ENCODE results near the gene IKZF2. TPM values are rescaled to one million over a fixed set of nuclear protein-coding genes. Genes with fewer than 3 reads are reported as not detected.

Gene IKZF2
- total RNA-seq, 1 experiment from 2014 or later = 0.14 TPM

- no peak for DNase-seq (ENCODE audit: low read depth)
- in situ Hi-C loops (cut with HindIII; ENCODE audit: low pct_unique_long_range_greater_than_20kb, low sequenced_read_pairs) = no loop called here
Observed at GRCh38 chr2:213016984-213017351, 134.4 kb downstream of the IKZF2 start.

- in situ Hi-C loops (cut with HindIII; ENCODE audit: low pct_unique_long_range_greater_than_20kb, low sequenced_read_pairs) = no loop called here
- DNase-seq (ENCODE audit: low read depth) = no peak
Observed at GRCh38 chr2:213016166-213016983, 135.0 kb downstream of the IKZF2 start.

GRCh38 chr2:213015387-213016165 is 135.8 kb downstream of the IKZF2 start:
- in situ Hi-C loops (cut with HindIII; ENCODE audit: low pct_unique_long_range_greater_than_20kb, low sequenced_read_pairs) = no loop called here
- no peak for DNase-seq (ENCODE audit: low read depth)

- in situ Hi-C loops (cut with HindIII; ENCODE audit: low pct_unique_long_range_greater_than_20kb, low sequenced_read_pairs) = no loop called here
- DNase-seq (ENCODE audit: low read depth) = no peak
Observed at GRCh38 chr2:213013979-213014378, 137.4 kb downstream of the IKZF2 start.

- no peak for DNase-seq (ENCODE audit: low read depth)
- in situ Hi-C loops (cut with HindIII; ENCODE audit: low pct_unique_long_range_greater_than_20kb, low sequenced_read_pairs) = no loop called here
Observed at GRCh38 chr2:213011505-213011904, 139.9 kb downstream of the IKZF2 start.

- DNase-seq (ENCODE audit: low read depth) = no peak
- in situ Hi-C loops (cut with HindIII; ENCODE audit: low pct_unique_long_range_greater_than_20kb, low sequenced_read_pairs) = no loop called here
Observed at GRCh38 chr2:213010106-213010779, 141.2 kb downstream of the IKZF2 start.

GRCh38 chr2:213007290-213007838 is 144.0 kb downstream of the IKZF2 start:
- no peak for DNase-seq (ENCODE audit: low read depth)
- in situ Hi-C loops (cut with HindIII; ENCODE audit: low pct_unique_long_range_greater_than_20kb, low sequenced_read_pairs) = no loop called here

GRCh38 chr2:213004197-213004821 is 147.1 kb downstream of the IKZF2 start:
- no peak for DNase-seq (ENCODE audit: low read depth)
- in situ Hi-C loops (cut with HindIII; ENCODE audit: low pct_unique_long_range_greater_than_20kb, low sequenced_read_pairs) = no loop called here

GRCh38 chr2:213002383-213002782 is 149.0 kb downstream of the IKZF2 start:
- in situ Hi-C loops (cut with HindIII; ENCODE audit: low pct_unique_long_range_greater_than_20kb, low sequenced_read_pairs) = no loop called here
- DNase-seq (ENCODE audit: low read depth) = no peak

GRCh38 chr2:213001297-213001910 is 150.0 kb downstream of the IKZF2 start:
- DNase-seq (ENCODE audit: low read depth) = no peak
- in situ Hi-C loops (cut with HindIII; ENCODE audit: low pct_unique_long_range_greater_than_20kb, low sequenced_read_pairs) = no loop called here

- DNase-seq (ENCODE audit: low read depth) = no peak
- in situ Hi-C loops (cut with HindIII; ENCODE audit: low pct_unique_long_range_greater_than_20kb, low sequenced_read_pairs) = no loop called here
Observed at GRCh38 chr2:212998626-212999359, 152.6 kb downstream of the IKZF2 start.

GRCh38 chr2:212997526-212998020 is 153.8 kb downstream of the IKZF2 start:
- in situ Hi-C loops (cut with HindIII; ENCODE audit: low pct_unique_long_range_greater_than_20kb, low sequenced_read_pairs) = no loop called here
- DNase-seq (ENCODE audit: low read depth) = no peak

- no peak for DNase-seq (ENCODE audit: low read depth)
- in situ Hi-C loops (cut with HindIII; ENCODE audit: low pct_unique_long_range_greater_than_20kb, low sequenced_read_pairs) = no loop called here
Observed at GRCh38 chr2:212995920-212996319, 155.5 kb downstream of the IKZF2 start.

GRCh38 chr2:212994976-212995375 is 156.4 kb downstream of the IKZF2 start:
- in situ Hi-C loops (cut with HindIII; ENCODE audit: low pct_unique_long_range_greater_than_20kb, low sequenced_read_pairs) = no loop called here
- DNase-seq (ENCODE audit: low read depth) = no peak

GRCh38 chr2:212991120-212991519 is 160.3 kb downstream of the IKZF2 start:
- no peak for DNase-seq (ENCODE audit: low read depth)

GRCh38 chr2:212990697-212991096 is 160.7 kb downstream of the IKZF2 start:
- in situ Hi-C loops (cut with HindIII; ENCODE audit: low pct_unique_long_range_greater_than_20kb, low sequenced_read_pairs) = no loop called here
- DNase-seq (ENCODE audit: low read depth) = no peak

More at GRCh38 chr2:212991120-212991519, 160.3 kb downstream of the IKZF2 start:
- in situ Hi-C loops (cut with HindIII; ENCODE audit: low pct_unique_long_range_greater_than_20kb, low sequenced_read_pairs) = no loop called here

GRCh38 chr2:212987492-212987891 is 163.9 kb downstream of the IKZF2 start:
- in situ Hi-C loops (cut with HindIII; ENCODE audit: low pct_unique_long_range_greater_than_20kb, low sequenced_read_pairs) = no loop called here
- no peak for DNase-seq (ENCODE audit: low read depth)
